ENCODE results near the gene PLEKHJ1. TPM values are rescaled to one million over a fixed set of nuclear protein-coding genes. Genes with fewer than 3 reads are reported as not detected.
A peak's percentile ranks its signal among the peaks of the same experiment; 100 is the strongest.

PLEKHJ1 gene
- total RNA-seq, 3 donors from 2014 or later, result 132 to 231 (median 189) TPM

DNA sequence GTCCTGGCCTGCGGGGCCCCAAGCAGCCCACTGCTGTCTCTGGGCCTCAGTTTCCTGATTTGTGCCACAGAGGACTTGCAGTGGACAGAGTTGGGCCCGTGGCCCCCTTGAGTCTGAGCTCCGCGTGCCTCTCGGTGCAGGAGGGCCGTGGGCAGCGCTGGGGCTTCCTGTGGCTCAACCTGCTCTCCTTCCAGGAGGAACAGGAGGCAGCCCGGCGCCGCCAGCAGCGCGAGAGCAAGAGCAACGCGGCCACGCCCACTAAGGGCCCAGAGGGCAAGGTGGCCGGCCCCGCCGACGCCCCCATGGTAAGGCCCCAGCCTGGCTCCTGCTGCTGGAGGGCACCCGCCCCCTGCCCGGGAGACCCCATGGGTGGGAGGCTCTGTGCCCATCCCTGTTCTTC is 25.9 kb downstream of the PLEKHJ1 start:
- ATAC-seq (no peak), DNase-seq (peak in 1 of 3 donors; percentile 6)
- H3K36me3 ChIP-seq (ENCODE audit: low read depth), result peaks cover 15% of the 10 kb centered on the region
- TF ChIP-seq, protein P1, sequence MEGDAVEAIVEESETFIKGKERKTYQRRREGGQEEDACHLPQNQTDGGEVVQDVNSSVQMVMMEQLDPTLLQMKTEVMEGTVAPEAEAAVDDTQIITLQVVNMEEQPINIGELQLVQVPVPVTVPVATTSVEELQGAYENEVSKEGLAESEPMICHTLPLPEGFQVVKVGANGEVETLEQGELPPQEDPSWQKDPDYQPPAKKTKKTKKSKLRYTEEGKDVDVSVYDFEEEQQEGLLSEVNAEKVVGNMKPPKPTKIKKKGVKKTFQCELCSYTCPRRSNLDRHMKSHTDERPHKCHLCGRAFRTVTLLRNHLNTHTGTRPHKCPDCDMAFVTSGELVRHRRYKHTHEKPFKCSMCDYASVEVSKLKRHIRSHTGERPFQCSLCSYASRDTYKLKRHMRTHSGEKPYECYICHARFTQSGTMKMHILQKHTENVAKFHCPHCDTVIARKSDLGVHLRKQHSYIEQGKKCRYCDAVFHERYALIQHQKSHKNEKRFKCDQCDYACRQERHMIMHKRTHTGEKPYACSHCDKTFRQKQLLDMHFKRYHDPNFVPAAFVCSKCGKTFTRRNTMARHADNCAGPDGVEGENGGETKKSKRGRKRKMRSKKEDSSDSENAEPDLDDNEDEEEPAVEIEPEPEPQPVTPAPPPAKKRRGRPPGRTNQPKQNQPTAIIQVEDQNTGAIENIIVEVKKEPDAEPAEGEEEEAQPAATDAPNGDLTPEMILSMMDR (IDR thresholded peaks at IDR 0.05), result no peak
- intact Hi-C loops (cut with DNase I, micrococcal nuclease), result no loop called here
- no peaks in the 10 kb centered on the region for H3K9me3 ChIP-seq
- peaks cover 20% of the 10 kb centered on the region for H3K4me1 ChIP-seq (ENCODE audit: low read depth)
- H3K4me3 ChIP-seq, result no peak overlapping the region

DNA sequence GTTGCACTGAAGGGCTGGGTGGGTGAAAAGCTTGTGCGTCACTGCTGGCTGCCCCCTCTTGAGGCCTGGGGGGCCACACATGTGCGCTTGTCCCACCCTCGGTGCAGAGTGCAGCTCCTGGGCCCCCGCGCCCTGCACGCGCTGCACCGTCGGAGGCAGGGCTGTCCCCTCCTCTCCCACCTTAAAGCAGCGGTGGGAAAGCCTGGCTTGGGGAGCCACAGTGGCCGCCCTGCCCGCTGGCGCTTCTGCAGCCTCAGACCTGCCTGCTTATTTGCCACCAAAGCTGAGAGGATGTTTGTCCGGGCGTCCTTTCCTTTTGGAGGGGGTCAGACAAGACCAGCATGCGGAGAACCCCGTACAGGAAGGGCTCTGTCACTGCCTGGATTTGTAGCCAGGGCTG is 26.7 kb downstream of the PLEKHJ1 start:
- Histone ChIP-seq H3K36me3 (ENCODE audit: low read depth) (peaks cover 10% of the 10 kb centered on the region), H3K4me3 (no peak overlapping the region), H3K9me3 (no peaks in the 10 kb centered on the region), H3K4me1 (ENCODE audit: low read depth) (peaks cover 20% of the 10 kb centered on the region)
- no peak for ATAC-seq
- DNase-seq, result no peak
- TF ChIP-seq, protein P1 (IDR thresholded peaks at IDR 0.05), result no peak
- intact Hi-C loops (cut with DNase I, micrococcal nuclease), result no loop called here

DNA sequence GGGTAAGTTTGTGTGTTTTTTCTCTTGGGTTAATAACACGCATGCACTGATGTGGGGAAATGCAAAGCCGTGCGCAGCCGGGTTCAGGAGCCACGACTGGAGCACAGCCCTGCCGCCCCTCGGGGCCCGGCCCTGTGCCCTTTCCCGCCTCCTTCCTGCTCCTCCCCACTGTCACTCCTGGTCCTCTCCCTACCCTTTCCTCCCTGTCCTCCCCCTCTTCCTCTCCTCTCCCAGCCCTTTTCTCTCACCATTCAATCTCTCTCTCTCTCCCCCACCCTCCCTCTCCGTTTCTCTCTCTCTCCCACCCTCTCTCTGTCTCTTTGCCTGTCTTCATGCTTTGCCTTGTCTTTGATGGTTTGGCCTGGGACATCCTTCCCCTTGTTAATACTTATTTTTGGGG is 27.2 kb downstream of the PLEKHJ1 start:
- Histone ChIP-seq H3K36me3 (ENCODE audit: low read depth) (peaks cover 10% of the 10 kb centered on the region), H3K4me1 (ENCODE audit: low read depth) (peaks cover 18% of the 10 kb centered on the region), H3K9me3 (no peaks in the 10 kb centered on the region), H3K4me3 (no peak overlapping the region)
- ATAC-seq (no peak), DNase-seq (no peak)
- intact Hi-C loops (cut with DNase I, micrococcal nuclease), result no loop called here
- TF ChIP-seq, protein P1 (IDR thresholded peaks at IDR 0.05), result no peak

DNA sequence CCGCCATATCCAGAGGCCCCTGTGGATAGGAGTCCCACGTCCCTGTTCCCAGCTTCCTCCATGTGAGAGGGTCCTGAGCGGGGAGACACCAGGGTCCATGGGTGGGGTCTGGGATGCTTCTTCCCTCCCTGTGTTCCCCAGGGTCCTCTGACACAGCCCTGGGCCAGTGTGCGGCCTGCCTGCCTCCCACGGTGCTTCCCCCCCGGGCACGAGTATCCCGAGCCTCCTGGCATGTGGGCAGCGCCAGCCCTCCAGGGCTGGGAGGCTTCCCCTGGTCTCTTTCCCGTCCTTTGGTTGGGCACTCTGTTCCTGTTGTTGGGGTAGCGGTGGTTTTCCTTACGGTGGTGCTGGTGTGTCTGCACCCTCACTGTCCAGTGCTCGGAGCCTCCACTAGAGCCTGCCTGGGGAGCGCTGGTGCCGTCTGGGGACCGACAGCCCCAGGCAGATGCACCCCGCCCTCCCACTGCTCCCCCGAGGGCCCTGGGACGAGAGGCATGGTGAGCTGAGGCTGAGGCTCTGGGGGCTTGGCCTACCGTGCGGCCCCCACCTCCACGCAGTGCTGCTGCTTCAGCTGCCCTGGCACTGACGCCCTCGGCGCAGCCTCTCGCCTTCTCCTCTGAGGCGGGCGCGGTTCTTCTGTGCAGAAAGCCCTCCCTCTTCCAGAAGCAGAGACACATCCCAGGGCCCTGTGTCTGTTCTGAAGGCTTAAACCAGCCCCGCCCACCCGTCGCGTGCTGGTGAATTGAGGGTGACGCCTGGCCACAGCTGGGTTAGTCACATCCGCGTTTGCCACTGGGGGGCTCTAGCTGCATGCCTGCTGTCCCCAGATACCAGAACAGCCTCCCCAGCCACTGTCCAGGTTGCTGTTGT is 27.9 kb downstream of the PLEKHJ1 start:
- no peaks in the 10 kb centered on the region for H3K9me3 ChIP-seq
- intact Hi-C loops (cut with DNase I, micrococcal nuclease), result no loop called here
- H3K4me3 ChIP-seq, result no peak overlapping the region
- ATAC-seq (peak; percentile 36), DNase-seq (peak; percentile 74 to 81 (median 80))
- TF ChIP-seq, protein P1 (IDR thresholded peaks at IDR 0.05), result no peak
- peaks cover 10% of the 10 kb centered on the region for H3K36me3 ChIP-seq (ENCODE audit: low read depth)
- H3K4me1 ChIP-seq (ENCODE audit: low read depth), result peaks cover 12% of the 10 kb centered on the region

DNA sequence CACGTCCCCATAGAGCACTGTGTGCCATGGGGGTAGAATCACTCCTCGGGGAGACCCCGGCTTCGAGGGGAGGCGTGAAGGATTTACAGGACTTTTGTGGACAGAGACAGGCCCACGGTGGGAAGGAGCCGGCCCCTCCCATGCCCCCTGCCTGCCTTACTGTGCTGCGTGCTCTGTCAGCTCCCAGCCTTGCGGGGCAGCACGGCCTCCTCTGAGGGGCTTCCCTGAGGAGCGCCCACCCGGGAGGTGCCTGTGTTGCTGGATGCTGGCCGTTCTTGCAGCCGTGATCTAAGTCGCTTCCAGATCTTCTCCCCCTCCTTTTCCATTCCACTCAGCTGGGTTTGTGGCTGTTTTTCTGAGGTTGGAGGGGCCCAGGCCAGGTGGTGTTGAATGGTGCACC is 29.1 kb downstream of the PLEKHJ1 start:
- H3K4me1 ChIP-seq (ENCODE audit: low read depth), result peaks cover 7% of the 10 kb centered on the region
- ATAC-seq (no peak), DNase-seq (no peak)
- no peak overlapping the region for H3K4me3 ChIP-seq
- no peaks in the 10 kb centered on the region for H3K9me3 ChIP-seq
- intact Hi-C loops (cut with DNase I, micrococcal nuclease), result no loop called here
- TF ChIP-seq, protein P1 (IDR thresholded peaks at IDR 0.05), result no peak
- H3K36me3 ChIP-seq (ENCODE audit: low read depth), result peaks cover 10% of the 10 kb centered on the region
